ENCODE data around the gene CELF4.

DNA sequence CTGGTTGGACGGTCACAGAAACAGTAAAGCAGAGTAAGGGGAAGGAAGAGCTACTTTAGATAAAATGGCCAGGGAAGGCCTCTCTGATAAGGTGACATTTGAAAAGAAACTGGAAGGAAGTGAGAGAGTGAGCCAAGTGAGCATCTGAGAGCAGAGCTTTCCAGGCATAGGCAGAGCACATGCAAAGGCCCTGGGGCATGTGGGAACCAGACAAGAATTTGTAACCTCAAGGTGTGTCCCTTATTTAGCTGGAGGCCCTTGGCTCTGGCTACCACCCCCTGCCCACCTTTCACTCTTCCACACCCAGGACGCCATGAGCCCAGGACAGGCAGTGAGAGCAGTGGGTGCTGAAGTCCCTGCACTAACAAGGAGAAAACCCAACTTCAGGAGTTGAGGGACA lies 116.0 kb downstream of the CELF4 start:
- no peak for TF ChIP-seq RAD21 (IDR thresholded peaks at IDR 0.05; ENCODE audit: low read depth)
- TF ChIP-seq, protein P1, sequence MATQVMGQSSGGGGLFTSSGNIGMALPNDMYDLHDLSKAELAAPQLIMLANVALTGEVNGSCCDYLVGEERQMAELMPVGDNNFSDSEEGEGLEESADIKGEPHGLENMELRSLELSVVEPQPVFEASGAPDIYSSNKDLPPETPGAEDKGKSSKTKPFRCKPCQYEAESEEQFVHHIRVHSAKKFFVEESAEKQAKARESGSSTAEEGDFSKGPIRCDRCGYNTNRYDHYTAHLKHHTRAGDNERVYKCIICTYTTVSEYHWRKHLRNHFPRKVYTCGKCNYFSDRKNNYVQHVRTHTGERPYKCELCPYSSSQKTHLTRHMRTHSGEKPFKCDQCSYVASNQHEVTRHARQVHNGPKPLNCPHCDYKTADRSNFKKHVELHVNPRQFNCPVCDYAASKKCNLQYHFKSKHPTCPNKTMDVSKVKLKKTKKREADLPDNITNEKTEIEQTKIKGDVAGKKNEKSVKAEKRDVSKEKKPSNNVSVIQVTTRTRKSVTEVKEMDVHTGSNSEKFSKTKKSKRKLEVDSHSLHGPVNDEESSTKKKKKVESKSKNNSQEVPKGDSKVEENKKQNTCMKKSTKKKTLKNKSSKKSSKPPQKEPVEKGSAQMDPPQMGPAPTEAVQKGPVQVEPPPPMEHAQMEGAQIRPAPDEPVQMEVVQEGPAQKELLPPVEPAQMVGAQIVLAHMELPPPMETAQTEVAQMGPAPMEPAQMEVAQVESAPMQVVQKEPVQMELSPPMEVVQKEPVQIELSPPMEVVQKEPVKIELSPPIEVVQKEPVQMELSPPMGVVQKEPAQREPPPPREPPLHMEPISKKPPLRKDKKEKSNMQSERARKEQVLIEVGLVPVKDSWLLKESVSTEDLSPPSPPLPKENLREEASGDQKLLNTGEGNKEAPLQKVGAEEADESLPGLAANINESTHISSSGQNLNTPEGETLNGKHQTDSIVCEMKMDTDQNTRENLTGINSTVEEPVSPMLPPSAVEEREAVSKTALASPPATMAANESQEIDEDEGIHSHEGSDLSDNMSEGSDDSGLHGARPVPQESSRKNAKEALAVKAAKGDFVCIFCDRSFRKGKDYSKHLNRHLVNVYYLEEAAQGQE (IDR thresholded peaks at IDR 0.05; ENCODE audit: low read depth), result no peak
- no peak for TF ChIP-seq CEBPB (IDR thresholded peaks at IDR 0.05)
- TF ChIP-seq TAF1 (IDR thresholded peaks at IDR 0.05; ENCODE audit: low read depth), result no peak
- TF ChIP-seq YY1 (IDR thresholded peaks at IDR 0.05; ENCODE audit: low read depth), result no peak
- no peak for TF ChIP-seq EGR1 (IDR thresholded peaks at IDR 0.05)
- no peak for TF ChIP-seq NFIC (IDR thresholded peaks at IDR 0.05)
- no peak for TF ChIP-seq EP300 (IDR thresholded peaks at IDR 0.05; ENCODE audit: borderline replicate concordance)
- no peak for TF ChIP-seq TCF12 (IDR thresholded peaks at IDR 0.05; ENCODE audit: low read depth)
- TF ChIP-seq CREB1 (IDR thresholded peaks at IDR 0.05; ENCODE audit: low read depth), result no peak

All from Ishikawa (cell line).